Liver (tissue), 3 donors: ENCODE data around the gene DPH5.

Experiments used
- EGR1 ChIP-seq, 2 donors: IDR thresholded peaks; 2 replicates each; pipeline ENCODE4 v1.6.1; 2016 to 2018; ENCODE audit warnings: antibody characterized with exemption in 2 of 2, low read depth in 2 of 2
- HNF4A ChIP-seq, 2 donors: conservative IDR thresholded peaks; 2 replicates each; pipeline ENCODE4 v1.6.1; 2016; ENCODE audit warnings: antibody characterized with exemption in 2 of 2, mild to moderate bottlenecking in 2 of 2
- JUND ChIP-seq, 2 donors: IDR thresholded peaks; 2 replicates each; pipeline ENCODE4 v1.6.1; 2016; ENCODE audit warnings: antibody characterized with exemption in 2 of 2
- NR2F2 ChIP-seq: IDR thresholded peaks from 2 replicates; pipeline ENCODE4 v1.6.1; 2016; ENCODE audit warnings: antibody characterized with exemption
- RAD21 ChIP-seq, 2 donors: IDR thresholded peaks; 2 replicates each; pipeline ENCODE4 v1.6.1; 2016; ENCODE audit warnings: antibody characterized with exemption in 2 of 2, mild to moderate bottlenecking in 2 of 2
- RXRA ChIP-seq, 2 donors: IDR thresholded peaks; 2 replicates each; pipeline ENCODE4 v1.6.1; 2017 to 2018; ENCODE audit warnings: antibody characterized with exemption in 2 of 2, mild to moderate bottlenecking in 1 of 2
- TAF1 ChIP-seq: conservative IDR thresholded peaks from 2 replicates; pipeline ENCODE4 v1.6.1; 2016; ENCODE audit warnings: antibody characterized with exemption, mild to moderate bottlenecking
- YY1 ChIP-seq: IDR thresholded peaks from 2 replicates; pipeline ENCODE4 v1.6.1; 2016; ENCODE audit warnings: antibody characterized with exemption, mild to moderate bottlenecking
- TF ChIP-seq, protein P1 (sequence below): IDR thresholded peaks from 2 replicates; pipeline ENCODE4 v1.6.1; 2016; ENCODE audit warnings: antibody characterized with exemption, mild to moderate bottlenecking
- TF ChIP-seq, protein P2 (sequence below): fragments of 150-350 bp; IDR thresholded peaks from 2 replicates; pipeline ENCODE4 v1.5.1; 2017; ENCODE audit warnings: improper control_type of control experiment, low read depth, low read length; ENCODE audit not compliant: missing input control
- TF ChIP-seq, protein P3 (sequence below): IDR thresholded peaks from 2 replicates; pipeline ENCODE4 v1.6.1; 2016; ENCODE audit warnings: antibody characterized with exemption
- TF ChIP-seq, protein P4 (sequence below): IDR thresholded peaks from 2 replicates; pipeline ENCODE4 v1.6.1; 2016; ENCODE audit warnings: antibody characterized with exemption
- donor health status: healthy.
- donor health status: healthy.

DNA sequence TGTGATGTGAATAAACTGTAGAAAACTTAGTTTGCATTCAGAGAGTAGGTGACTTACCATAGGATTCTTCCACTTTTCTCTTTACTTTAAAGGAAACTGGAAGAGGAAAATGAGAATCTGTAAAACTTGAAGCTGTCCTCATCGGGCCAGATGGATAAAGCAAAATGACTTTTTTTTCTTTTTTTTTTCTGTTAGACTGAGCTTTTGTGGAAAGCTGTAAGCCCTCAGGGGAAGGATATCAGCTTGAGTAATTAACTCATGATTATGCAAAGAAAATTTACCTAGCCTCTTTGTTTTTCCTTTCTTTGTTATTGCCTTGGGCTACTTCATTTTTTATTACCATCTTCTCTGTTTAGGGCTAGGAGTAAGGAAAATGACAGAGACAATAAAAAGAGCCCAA lies 53.4 kb downstream of the DPH5 start:
- TF ChIP-seq RAD21 (IDR thresholded peaks at IDR 0.05) (no peak), YY1 (no peak), EGR1 (IDR thresholded peaks at IDR 0.05; ENCODE audit: low read depth in 2 of 2) (no peak), JUND (IDR thresholded peaks at IDR 0.05) (no peak), TAF1 (no peak), HNF4A (conservative IDR thresholded peaks at IDR 0.05) (no peak), NR2F2 (no peak), RXRA (IDR thresholded peaks at IDR 0.05) (no peak)
- TF ChIP-seq, protein P1, sequence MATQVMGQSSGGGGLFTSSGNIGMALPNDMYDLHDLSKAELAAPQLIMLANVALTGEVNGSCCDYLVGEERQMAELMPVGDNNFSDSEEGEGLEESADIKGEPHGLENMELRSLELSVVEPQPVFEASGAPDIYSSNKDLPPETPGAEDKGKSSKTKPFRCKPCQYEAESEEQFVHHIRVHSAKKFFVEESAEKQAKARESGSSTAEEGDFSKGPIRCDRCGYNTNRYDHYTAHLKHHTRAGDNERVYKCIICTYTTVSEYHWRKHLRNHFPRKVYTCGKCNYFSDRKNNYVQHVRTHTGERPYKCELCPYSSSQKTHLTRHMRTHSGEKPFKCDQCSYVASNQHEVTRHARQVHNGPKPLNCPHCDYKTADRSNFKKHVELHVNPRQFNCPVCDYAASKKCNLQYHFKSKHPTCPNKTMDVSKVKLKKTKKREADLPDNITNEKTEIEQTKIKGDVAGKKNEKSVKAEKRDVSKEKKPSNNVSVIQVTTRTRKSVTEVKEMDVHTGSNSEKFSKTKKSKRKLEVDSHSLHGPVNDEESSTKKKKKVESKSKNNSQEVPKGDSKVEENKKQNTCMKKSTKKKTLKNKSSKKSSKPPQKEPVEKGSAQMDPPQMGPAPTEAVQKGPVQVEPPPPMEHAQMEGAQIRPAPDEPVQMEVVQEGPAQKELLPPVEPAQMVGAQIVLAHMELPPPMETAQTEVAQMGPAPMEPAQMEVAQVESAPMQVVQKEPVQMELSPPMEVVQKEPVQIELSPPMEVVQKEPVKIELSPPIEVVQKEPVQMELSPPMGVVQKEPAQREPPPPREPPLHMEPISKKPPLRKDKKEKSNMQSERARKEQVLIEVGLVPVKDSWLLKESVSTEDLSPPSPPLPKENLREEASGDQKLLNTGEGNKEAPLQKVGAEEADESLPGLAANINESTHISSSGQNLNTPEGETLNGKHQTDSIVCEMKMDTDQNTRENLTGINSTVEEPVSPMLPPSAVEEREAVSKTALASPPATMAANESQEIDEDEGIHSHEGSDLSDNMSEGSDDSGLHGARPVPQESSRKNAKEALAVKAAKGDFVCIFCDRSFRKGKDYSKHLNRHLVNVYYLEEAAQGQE = no peak
- TF ChIP-seq, protein P2, sequence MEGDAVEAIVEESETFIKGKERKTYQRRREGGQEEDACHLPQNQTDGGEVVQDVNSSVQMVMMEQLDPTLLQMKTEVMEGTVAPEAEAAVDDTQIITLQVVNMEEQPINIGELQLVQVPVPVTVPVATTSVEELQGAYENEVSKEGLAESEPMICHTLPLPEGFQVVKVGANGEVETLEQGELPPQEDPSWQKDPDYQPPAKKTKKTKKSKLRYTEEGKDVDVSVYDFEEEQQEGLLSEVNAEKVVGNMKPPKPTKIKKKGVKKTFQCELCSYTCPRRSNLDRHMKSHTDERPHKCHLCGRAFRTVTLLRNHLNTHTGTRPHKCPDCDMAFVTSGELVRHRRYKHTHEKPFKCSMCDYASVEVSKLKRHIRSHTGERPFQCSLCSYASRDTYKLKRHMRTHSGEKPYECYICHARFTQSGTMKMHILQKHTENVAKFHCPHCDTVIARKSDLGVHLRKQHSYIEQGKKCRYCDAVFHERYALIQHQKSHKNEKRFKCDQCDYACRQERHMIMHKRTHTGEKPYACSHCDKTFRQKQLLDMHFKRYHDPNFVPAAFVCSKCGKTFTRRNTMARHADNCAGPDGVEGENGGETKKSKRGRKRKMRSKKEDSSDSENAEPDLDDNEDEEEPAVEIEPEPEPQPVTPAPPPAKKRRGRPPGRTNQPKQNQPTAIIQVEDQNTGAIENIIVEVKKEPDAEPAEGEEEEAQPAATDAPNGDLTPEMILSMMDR = no peak
- TF ChIP-seq, protein P3, sequence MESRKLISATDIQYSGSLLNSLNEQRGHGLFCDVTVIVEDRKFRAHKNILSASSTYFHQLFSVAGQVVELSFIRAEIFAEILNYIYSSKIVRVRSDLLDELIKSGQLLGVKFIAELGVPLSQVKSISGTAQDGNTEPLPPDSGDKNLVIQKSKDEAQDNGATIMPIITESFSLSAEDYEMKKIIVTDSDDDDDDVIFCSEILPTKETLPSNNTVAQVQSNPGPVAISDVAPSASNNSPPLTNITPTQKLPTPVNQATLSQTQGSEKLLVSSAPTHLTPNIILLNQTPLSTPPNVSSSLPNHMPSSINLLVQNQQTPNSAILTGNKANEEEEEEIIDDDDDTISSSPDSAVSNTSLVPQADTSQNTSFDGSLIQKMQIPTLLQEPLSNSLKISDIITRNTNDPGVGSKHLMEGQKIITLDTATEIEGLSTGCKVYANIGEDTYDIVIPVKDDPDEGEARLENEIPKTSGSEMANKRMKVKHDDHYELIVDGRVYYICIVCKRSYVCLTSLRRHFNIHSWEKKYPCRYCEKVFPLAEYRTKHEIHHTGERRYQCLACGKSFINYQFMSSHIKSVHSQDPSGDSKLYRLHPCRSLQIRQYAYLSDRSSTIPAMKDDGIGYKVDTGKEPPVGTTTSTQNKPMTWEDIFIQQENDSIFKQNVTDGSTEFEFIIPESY = no peak
- TF ChIP-seq, protein P4, sequence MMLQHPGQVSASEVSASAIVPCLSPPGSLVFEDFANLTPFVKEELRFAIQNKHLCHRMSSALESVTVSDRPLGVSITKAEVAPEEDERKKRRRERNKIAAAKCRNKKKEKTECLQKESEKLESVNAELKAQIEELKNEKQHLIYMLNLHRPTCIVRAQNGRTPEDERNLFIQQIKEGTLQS = no peak
